HG03575 (cell line): Measurements from ENCODE around the gene MANEA.
"Not testable (repeated sequence)": the region's sequence is repeated elsewhere in the genome, so short reads cannot be mapped to it uniquely, and the experiment has no call there.

Experiments used
- ATAC-seq: cut with Tn5 transposase; IDR thresholded peaks from one replicate; pipeline ENCODE4 v1.9.1; 2021; ENCODE audit not compliant: unreplicated experiment, insufficient number of reproducible peaks, low FRiP score; ENCODE audit errors: extremely low read depth

MANEA gene

GRCh38 chr6:95581073-95581472, 3.7 kb downstream of the MANEA start:
- ATAC-seq: no peak

GRCh38 chr6:95584226-95584625, 6.9 kb downstream of the MANEA start:
- ATAC-seq: not testable (repeated sequence)

GRCh38 chr6:95587989-95588388, 10.7 kb downstream of the MANEA start:
- ATAC-seq: no peak

GRCh38 chr6:95589067-95589466, 11.7 kb downstream of the MANEA start:
- ATAC-seq: no peak

- no peak for ATAC-seq
Measured at GRCh38 chr6:95589826-95590570, 12.7 kb downstream of the MANEA start.

GRCh38 chr6:95593025-95593424, 15.7 kb downstream of the MANEA start:
- no peak for ATAC-seq

- ATAC-seq: no peak
Measured at GRCh38 chr6:95596021-95596420, 18.7 kb downstream of the MANEA start.

- no peak for ATAC-seq
Measured at GRCh38 chr6:95599706-95600105, 22.4 kb downstream of the MANEA start.

- no peak for ATAC-seq
Measured at GRCh38 chr6:95601133-95601532, 23.8 kb downstream of the MANEA start.

- ATAC-seq: no peak
Measured at GRCh38 chr6:95614094-95614493, 36.8 kb downstream of the MANEA start.

GRCh38 chr6:95629551-95629950, 52.2 kb downstream of the MANEA start:
- ATAC-seq: no peak

- ATAC-seq: no peak
Measured at GRCh38 chr6:95636552-95637431, 59.5 kb downstream of the MANEA start.

- ATAC-seq: no peak
Measured at GRCh38 chr6:95648636-95649035, 71.3 kb downstream of the MANEA start.

GRCh38 chr6:95649451-95649850, 72.1 kb downstream of the MANEA start:
- no peak for ATAC-seq

GRCh38 chr6:95654176-95654575, 76.8 kb downstream of the MANEA start:
- ATAC-seq: no peak

GRCh38 chr6:95658886-95659285, 81.6 kb downstream of the MANEA start:
- no peak for ATAC-seq
